Gastrocnemius medialis (tissue), 4 donors: ENCODE data around the gene HMGCL.

ENCODE experiments used
- POLR2A ChIP-seq, 2 donors: fragments of 450-650 bp; IDR thresholded peaks; one replicate each; pipeline ENCODE4 v1.6.1; 2017; ENCODE audit warnings: antibody characterized with exemption in 2 of 2, mild to moderate bottlenecking in 2 of 2, moderate library complexity in 2 of 2
- TF ChIP-seq, protein P1 (sequence below), 5 experiments: fragments of 450-650 bp in 3 of 5; fragments of 200-600 bp in 2 of 5; sonication (generic) in 2 of 5; IDR thresholded peaks in 4 of 5; conservative IDR thresholded peaks in 1 of 5; 1 replicate in 4 of 5; 2 replicates in 1 of 5; pipeline ENCODE4 v1.5.1; 2016 to 2019; ENCODE audit warnings: antibody characterized with exemption in 5 of 5, mild to moderate bottlenecking in 3 of 5, moderate library complexity in 3 of 5

DNA sequence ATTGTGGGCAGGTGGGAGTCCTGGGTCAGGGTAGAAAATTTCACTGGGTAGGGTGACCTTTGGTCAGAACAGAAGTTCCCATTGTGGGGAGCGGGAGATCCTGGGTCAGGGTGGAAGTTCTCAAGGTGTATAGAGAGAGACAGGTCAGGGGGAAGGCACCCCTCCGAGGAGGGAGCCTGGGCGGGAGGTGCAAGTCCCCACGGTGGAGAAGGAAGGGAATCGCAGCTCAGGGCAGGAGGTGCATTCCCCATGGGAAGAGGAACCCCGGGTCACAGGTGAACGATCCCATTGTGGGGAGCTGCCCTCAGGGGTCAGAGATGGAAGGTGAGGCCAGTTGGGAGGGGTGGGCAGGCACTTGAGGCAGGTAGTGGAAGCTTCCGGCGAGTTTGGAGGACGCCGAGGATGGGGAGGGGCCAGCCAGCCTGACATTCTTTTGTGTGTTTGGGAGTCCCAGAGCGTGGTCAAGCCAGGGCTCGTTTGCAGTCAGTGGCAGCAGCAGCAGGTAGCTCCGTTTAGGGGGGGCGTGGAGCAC lies 33.6 kb downstream of the HMGCL start:
- TF ChIP-seq, protein P1, sequence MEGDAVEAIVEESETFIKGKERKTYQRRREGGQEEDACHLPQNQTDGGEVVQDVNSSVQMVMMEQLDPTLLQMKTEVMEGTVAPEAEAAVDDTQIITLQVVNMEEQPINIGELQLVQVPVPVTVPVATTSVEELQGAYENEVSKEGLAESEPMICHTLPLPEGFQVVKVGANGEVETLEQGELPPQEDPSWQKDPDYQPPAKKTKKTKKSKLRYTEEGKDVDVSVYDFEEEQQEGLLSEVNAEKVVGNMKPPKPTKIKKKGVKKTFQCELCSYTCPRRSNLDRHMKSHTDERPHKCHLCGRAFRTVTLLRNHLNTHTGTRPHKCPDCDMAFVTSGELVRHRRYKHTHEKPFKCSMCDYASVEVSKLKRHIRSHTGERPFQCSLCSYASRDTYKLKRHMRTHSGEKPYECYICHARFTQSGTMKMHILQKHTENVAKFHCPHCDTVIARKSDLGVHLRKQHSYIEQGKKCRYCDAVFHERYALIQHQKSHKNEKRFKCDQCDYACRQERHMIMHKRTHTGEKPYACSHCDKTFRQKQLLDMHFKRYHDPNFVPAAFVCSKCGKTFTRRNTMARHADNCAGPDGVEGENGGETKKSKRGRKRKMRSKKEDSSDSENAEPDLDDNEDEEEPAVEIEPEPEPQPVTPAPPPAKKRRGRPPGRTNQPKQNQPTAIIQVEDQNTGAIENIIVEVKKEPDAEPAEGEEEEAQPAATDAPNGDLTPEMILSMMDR (IDR thresholded peaks at IDR 0.05 in 4 of 5, conservative IDR thresholded peaks at IDR 0.05 in 1 of 5), result no peak
- TF ChIP-seq POLR2A (IDR thresholded peaks at IDR 0.05), result no peak
